Fibroblast of lung (primary cell): ENCODE results near the gene TDRD9.

ENCODE experiments used
- CTCF ChIP-seq, 2 donors: IDR thresholded peaks in 1 of 2; conservative IDR thresholded peaks in 1 of 2; 1 replicate in 1 of 2; 2 replicates in 1 of 2; pipeline ENCODE4 v1.5.1; 2011 to 2012; ENCODE audit warnings: low read length in 2 of 2, control low read depth in 1 of 2, inconsistent platforms in 1 of 2, low read depth in 1 of 2, mild to moderate bottlenecking in 1 of 2
- EZH2 ChIP-seq: IDR thresholded peaks from 2 replicates; pipeline ENCODE4 v1.5.1; 2012; ENCODE audit warnings: low read length, control low read depth, mild to moderate bottlenecking; ENCODE audit errors: missing control alignments

DNA sequence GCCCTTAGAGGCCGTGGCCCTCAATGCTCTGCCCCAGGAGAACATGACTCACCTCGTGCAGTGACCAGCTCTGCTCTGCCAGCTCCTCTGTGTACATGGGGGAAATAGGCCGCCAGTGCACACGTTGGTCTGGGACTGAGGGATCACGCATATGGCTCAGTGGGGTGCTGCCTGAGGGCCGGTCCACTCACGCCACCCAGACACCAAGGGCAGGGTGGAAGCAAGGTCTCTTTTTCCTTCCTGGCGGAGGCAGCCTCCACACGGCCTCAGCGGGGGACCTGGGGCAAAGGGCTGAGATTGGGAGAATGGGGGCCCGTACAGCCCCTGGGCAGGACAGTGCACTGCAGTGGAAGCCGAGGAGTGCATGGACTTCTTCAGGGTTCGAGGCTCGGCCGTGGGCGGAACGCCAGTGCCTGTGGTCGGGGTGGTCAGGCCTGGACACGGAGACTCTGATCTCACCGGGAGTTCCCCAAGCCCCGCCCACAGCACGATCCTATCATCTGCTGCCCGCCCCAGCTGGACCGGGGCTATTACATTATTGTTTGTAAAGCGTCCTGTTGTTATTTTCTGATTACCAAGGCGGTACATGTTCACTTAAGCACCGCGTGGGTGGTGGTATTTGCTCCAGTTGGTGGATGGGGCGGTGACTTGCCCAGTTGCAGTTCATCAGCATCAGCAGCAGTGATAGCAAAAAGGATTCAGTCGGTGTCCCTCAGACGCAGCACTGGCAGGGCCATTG lies 38.8 kb upstream of the TDRD9 start:
- TF ChIP-seq CTCF (conservative IDR thresholded peaks at IDR 0.05 in 1 of 2, IDR thresholded peaks at IDR 0.05 in 1 of 2; ENCODE audit: low read depth in 1 of 2, low read length in 2 of 2) (no peak), EZH2 (no peak)
